ENCODE measurements around the gene FAM222A. TPM values are rescaled to one million over a fixed set of nuclear protein-coding genes. Genes with fewer than 3 reads are reported as not detected.

FAM222A gene
- polyA plus RNA-seq, 6 donors from 2014 or later, result 0.29 to 0.30 TPM; not detected in 4

GRCh38 chr12:109727039-109727723 lies 13.6 kb downstream of the FAM222A start:
- Mint-ChIP-seq H3K4me3 (no peak overlapping the region), H3K9me3 (no peaks in the 10 kb centered on the region), H3K27ac (no peak overlapping the region), H3K36me3 (no peaks in the 10 kb centered on the region), H3K27me3 (no peaks in the 10 kb centered on the region), H3K4me1 (peaks cover 0 to 4% (median 0%) of the 10 kb centered on the region in 3 donors)
- ATAC-seq (ENCODE audit: low read depth in 2 of 2), result no peak
- no peak for DNase-seq

- H3K4me1 Mint-ChIP-seq, result peaks cover 0 to 4% (median 0%) of the 10 kb centered on the region in 3 donors
- H3K9me3 Mint-ChIP-seq, result no peaks in the 10 kb centered on the region
- H3K27me3 Mint-ChIP-seq, result peaks cover 4 to 6% (median 5%) of the 10 kb centered on the region in 3 donors
- DNase-seq (no peak), ATAC-seq (ENCODE audit: low read depth in 2 of 2) (no peak)
- peak overlapping the region in 1 of 8 donors; percentile 71 for H3K4me3 Mint-ChIP-seq
- H3K36me3 Mint-ChIP-seq, result no peaks in the 10 kb centered on the region
- no peak overlapping the region for H3K27ac Mint-ChIP-seq
Observed at GRCh38 chr12:109727746-109728726, 14.4 kb downstream of the FAM222A start.

- Mint-ChIP-seq H3K36me3 (no peaks in the 10 kb centered on the region), H3K27me3 (peaks cover 5 to 13% (median 10%) of the 10 kb centered on the region in 3 donors), H3K4me3 (no peak overlapping the region), H3K4me1 (peaks cover 0 to 4% (median 0%) of the 10 kb centered on the region in 3 donors), H3K27ac (no peak overlapping the region), H3K9me3 (no peaks in the 10 kb centered on the region)
- no peak for DNase-seq
- no peak for ATAC-seq (ENCODE audit: low read depth in 2 of 2)
Observed at GRCh38 chr12:109728921-109729320, 15.3 kb downstream of the FAM222A start.

- Mint-ChIP-seq H3K4me1 (peaks cover 0 to 4% (median 0%) of the 10 kb centered on the region in 3 donors), H3K27ac (no peak overlapping the region), H3K36me3 (no peaks in the 10 kb centered on the region), H3K4me3 (no peak overlapping the region), H3K27me3 (peaks cover 5 to 17% (median 14%) of the 10 kb centered on the region in 3 donors), H3K9me3 (no peaks in the 10 kb centered on the region)
- DNase-seq (no peak), ATAC-seq (ENCODE audit: low read depth in 2 of 2) (no peak)
Observed at GRCh38 chr12:109729371-109729781, 15.8 kb downstream of the FAM222A start.

DNA sequence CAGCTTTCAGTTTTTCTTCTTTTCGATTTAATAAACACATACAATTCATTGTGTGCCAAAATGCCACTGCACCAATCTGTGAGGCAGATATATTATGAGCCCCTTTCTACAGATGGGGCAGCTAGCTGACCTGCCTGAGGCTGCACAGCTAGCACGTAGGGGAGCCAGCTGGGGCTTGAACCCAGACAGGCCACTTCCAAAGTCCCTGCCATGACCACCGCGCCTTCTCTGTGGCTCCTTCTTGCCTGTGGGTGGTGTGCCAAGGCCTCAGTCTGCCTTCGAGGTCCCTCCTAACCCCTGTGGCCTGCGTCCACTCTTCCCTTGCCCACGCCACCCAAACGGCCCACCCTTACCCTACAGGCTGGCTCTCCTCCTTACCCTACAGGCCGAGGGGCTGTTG lies 16.2 kb downstream of the FAM222A start:
- Mint-ChIP-seq H3K27me3 (peaks cover 6 to 22% (median 16%) of the 10 kb centered on the region in 3 donors), H3K9me3 (no peaks in the 10 kb centered on the region), H3K4me1 (peaks cover 0 to 4% (median 0%) of the 10 kb centered on the region in 3 donors), H3K4me3 (no peak overlapping the region), H3K36me3 (no peaks in the 10 kb centered on the region), H3K27ac (no peak overlapping the region)
- DNase-seq, result no peak
- ATAC-seq (ENCODE audit: low read depth in 2 of 2), result no peak

GRCh38 chr12:109730306-109731145 lies 16.9 kb downstream of the FAM222A start:
- H3K27me3 Mint-ChIP-seq, result peaks cover 12 to 29% (median 24%) of the 10 kb centered on the region in 3 donors
- peaks cover 0 to 1% (median 0%) of the 10 kb centered on the region in 7 donors for H3K9me3 Mint-ChIP-seq
- no peaks in the 10 kb centered on the region for H3K36me3 Mint-ChIP-seq
- no peak overlapping the region for H3K4me3 Mint-ChIP-seq
- H3K27ac Mint-ChIP-seq, result no peak overlapping the region
- ATAC-seq (ENCODE audit: low read depth in 2 of 2) (no peak), DNase-seq (no peak)
- peaks cover 0 to 4% (median 0%) of the 10 kb centered on the region in 3 donors for H3K4me1 Mint-ChIP-seq

DNA sequence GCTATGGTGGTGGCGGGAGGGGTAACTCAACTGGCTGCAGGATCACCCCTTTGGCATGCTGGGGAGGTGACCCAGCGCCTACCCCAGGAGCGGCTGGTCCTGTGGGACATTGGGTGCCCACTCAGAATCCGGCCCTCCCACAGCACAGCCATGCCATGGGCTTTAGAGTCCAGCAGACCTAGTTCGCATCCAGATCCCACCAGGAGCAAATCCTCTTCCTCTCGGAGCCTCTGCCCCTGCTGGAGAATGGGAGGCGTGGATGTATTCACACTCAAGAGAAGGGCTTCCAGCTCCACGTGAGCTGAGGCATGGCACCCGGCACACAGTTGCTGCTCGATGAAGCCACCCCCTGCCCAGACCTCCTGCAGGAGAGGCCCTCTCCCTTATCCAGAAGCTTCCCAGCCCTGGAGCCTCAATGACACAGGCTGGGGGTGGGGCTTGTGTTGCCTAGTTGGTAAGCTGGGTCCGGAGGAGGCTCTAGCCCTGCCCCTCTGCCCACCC lies 17.7 kb downstream of the FAM222A start:
- ATAC-seq (ENCODE audit: low read depth in 2 of 2) (no peak), DNase-seq (no peak)
- peaks cover 0 to 1% (median 0%) of the 10 kb centered on the region in 7 donors for H3K9me3 Mint-ChIP-seq
- peaks cover 0 to 4% (median 0%) of the 10 kb centered on the region in 3 donors for H3K4me1 Mint-ChIP-seq
- H3K36me3 Mint-ChIP-seq, result no peaks in the 10 kb centered on the region
- peaks cover 18 to 36% (median 31%) of the 10 kb centered on the region in 3 donors for H3K27me3 Mint-ChIP-seq
- H3K27ac Mint-ChIP-seq, result no peak overlapping the region
- no peak overlapping the region for H3K4me3 Mint-ChIP-seq

DNA sequence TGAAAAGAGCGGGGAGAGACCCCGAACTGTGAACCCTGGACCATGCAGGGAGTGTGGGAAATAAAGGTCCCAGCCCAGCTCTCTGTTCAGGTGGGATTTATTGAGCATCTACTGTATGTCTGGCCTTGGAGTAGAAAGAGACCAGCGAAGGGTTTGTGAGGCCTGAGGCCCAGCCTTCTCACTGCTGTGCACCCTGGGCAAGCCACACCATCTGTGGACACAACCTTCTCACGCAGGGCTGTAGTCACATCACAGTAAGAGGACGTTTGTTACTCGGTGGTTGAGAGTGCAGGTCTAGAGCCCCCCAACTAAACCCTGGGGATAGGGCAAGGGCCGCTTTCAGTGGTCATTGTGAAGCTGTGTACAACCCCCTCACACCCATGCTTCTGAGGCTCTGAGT lies 18.2 kb downstream of the FAM222A start:
- ATAC-seq (ENCODE audit: low read depth in 2 of 2), result no peak
- Mint-ChIP-seq H3K9me3 (peaks cover 0 to 1% (median 0%) of the 10 kb centered on the region in 7 donors), H3K27ac (no peak overlapping the region), H3K4me3 (no peak overlapping the region), H3K4me1 (peaks cover 0 to 4% (median 0%) of the 10 kb centered on the region in 3 donors), H3K27me3 (peaks cover 23 to 42% (median 36%) of the 10 kb centered on the region in 3 donors), H3K36me3 (no peaks in the 10 kb centered on the region)
- no peak for DNase-seq

DNA sequence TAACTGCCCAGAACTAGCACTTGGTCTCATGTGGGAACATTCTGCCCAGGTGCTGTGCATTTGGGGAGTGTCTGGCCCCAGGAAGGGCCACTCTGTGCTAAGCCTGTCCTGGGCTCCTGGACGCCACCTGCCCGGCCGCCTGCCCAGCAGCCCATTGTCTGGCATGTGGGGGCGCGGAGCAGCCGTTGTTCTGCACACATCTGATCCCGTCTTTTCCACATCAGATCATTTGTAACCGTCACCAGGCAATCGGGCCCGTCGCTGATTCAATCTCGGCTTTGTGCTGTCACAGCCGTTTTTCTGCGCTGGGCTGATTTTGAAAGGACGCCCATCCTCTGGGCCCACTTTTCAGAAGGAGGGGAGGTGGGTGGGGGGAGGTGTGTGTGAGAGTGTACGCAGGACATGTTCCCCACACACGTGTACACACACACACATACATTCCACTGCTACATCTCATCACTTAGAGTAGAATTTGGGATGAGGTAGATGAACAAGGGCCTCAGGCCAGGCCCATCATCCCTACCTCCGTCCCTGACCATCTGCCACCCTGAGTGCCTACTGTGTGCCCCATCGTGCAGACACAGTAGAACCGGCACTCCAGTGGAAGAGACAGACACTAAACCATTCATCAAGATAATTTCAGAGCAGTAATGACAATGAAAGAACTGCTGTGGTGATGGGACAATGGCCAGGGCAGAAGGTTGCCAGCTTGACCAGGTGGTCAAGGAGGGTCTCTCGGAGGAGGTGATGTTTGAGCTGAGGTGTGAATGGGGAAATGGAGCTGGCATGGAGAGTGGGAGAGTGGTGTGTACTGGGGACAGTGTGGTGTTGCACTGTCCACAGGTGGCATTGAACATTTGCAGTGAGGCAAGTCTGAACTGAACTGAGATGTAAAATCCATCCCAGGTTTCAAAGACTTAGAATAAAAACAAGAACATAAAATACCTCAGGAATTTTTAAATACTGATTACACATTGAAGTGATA lies 19.0 kb downstream of the FAM222A start:
- Mint-ChIP-seq H3K4me1 (peaks cover 0 to 4% (median 0%) of the 10 kb centered on the region in 3 donors), H3K36me3 (no peaks in the 10 kb centered on the region), H3K4me3 (no peak overlapping the region), H3K9me3 (peaks cover 0 to 1% (median 0%) of the 10 kb centered on the region in 7 donors), H3K27ac (no peak overlapping the region), H3K27me3 (peaks cover 24 to 45% (median 40%) of the 10 kb centered on the region in 3 donors)
- ATAC-seq (ENCODE audit: low read depth in 2 of 2), result no peak
- DNase-seq, result no peak

- H3K4me3 Mint-ChIP-seq, result no peak overlapping the region
- H3K4me1 Mint-ChIP-seq, result no peaks in the 10 kb centered on the region
- H3K36me3 Mint-ChIP-seq, result no peaks in the 10 kb centered on the region
- peaks cover 24 to 51% (median 40%) of the 10 kb centered on the region in 3 donors for H3K27me3 Mint-ChIP-seq
- no peak for ATAC-seq (ENCODE audit: low read depth in 2 of 2)
- no peak for DNase-seq
- H3K9me3 Mint-ChIP-seq, result peaks cover 0 to 1% (median 0%) of the 10 kb centered on the region in 7 donors
- no peak overlapping the region for H3K27ac Mint-ChIP-seq
Observed at GRCh38 chr12:109734219-109735000, 20.8 kb downstream of the FAM222A start.

DNA sequence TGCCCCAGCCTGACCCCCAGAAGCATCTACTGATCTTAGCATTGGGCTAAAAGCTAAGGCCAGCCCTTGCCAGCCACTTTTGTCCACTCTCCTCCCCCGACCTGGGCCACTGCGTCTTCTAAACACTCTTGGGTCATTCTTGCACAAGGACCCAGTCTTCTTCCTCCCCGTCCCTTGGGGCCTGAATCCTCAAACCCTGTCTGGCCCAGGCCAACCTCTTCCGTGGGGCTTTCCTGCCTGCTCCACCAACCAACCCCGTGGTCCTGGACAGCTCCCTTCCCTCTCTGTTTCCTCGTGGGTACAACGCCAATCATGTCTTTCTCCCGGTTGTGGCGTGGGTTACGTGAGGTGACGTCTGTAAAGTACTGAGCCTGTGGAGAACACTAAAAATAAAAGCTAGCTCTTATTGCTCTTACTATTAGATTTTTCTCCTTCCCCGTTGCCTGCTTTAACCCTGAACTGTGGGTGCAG lies 21.5 kb downstream of the FAM222A start:
- H3K27me3 Mint-ChIP-seq, result peaks cover 24 to 51% (median 40%) of the 10 kb centered on the region in 3 donors
- H3K4me3 Mint-ChIP-seq, result no peak overlapping the region
- H3K4me1 Mint-ChIP-seq, result no peaks in the 10 kb centered on the region
- no peaks in the 10 kb centered on the region for H3K36me3 Mint-ChIP-seq
- H3K27ac Mint-ChIP-seq, result no peak overlapping the region
- ATAC-seq (ENCODE audit: low read depth in 2 of 2) (no peak), DNase-seq (no peak)
- H3K9me3 Mint-ChIP-seq, result peaks cover 0 to 1% (median 0%) of the 10 kb centered on the region in 7 donors
